Endothelial cell of umbilical vein (primary cell): ENCODE measurements around the gene PAFAH2.

Experiments used
- CTCF ChIP-seq, 2 donors: IDR thresholded peaks; 1 replicate in 1 of 2; 2 replicates in 1 of 2; pipeline ENCODE4 v1.5.1; 2011; ENCODE audit warnings: low read length in 2 of 2, mild to moderate bottlenecking in 2 of 2, moderate library complexity in 2 of 2, control low read depth in 1 of 2, inconsistent platforms in 1 of 2, low read depth in 1 of 2; ENCODE audit not compliant: insufficient read depth in 1 of 2; ENCODE audit errors: extremely low read depth in 1 of 2
- EZH2 ChIP-seq: IDR thresholded peaks from 2 replicates; pipeline ENCODE4 v1.6.1; 2012; ENCODE audit warnings: borderline replicate concordance, low read depth, mild to moderate bottlenecking, moderate library complexity, low read length, inconsistent platforms; ENCODE audit not compliant: severe bottlenecking
- FOS ChIP-seq: IDR thresholded peaks from 2 replicates; pipeline ENCODE4 v1.6.1; 2011; ENCODE audit warnings: mild to moderate bottlenecking, low read length, moderate library complexity, borderline replicate concordance; ENCODE audit not compliant: insufficient read depth
- GATA2 ChIP-seq: IDR thresholded peaks from 2 replicates; pipeline ENCODE4 v1.7.0; 2011; ENCODE audit warnings: low read depth, mild to moderate bottlenecking, moderate library complexity, mixed read lengths, low read length; ENCODE audit not compliant: insufficient read length, insufficient read depth
- JUN ChIP-seq: IDR thresholded peaks from 2 replicates; pipeline ENCODE4 v1.6.1; 2011; ENCODE audit warnings: borderline replicate concordance, low read depth; ENCODE audit not compliant: insufficient read length, insufficient read depth
- MAX ChIP-seq: IDR thresholded peaks from 2 replicates; pipeline ENCODE4 v1.6.1; 2011; ENCODE audit not compliant: insufficient read depth, insufficient read length
- MYC ChIP-seq: IDR thresholded peaks from one replicate; pipeline ENCODE4 v1.6.1; 2011; ENCODE audit warnings: mild to moderate bottlenecking, low read depth, low read length
- POLR2A ChIP-seq: IDR thresholded peaks from 2 replicates; pipeline ENCODE4 v1.6.1; 2012; ENCODE audit warnings: low read depth, mild to moderate bottlenecking, control low read depth, low read length
- POLR2AphosphoS5 ChIP-seq: IDR thresholded peaks from 2 replicates; pipeline ENCODE4 v1.6.1; 2012; ENCODE audit warnings: low read depth, mild to moderate bottlenecking, control low read depth, low read length, moderate library complexity; ENCODE audit not compliant: insufficient read depth

GRCh38 chr1:26025517-26025916 is 27.7 kb upstream of the PAFAH2 start:
- TF ChIP-seq POLR2AphosphoS5 (no peak), CTCF (IDR thresholded peaks at IDR 0.05; ENCODE audit: extremely low read depth in 1 of 2, insufficient read depth in 1 of 2, low read depth in 1 of 2, low read length in 2 of 2) (no peak), POLR2A (no peak), EZH2 (no peak), MAX (no peak), JUN (no peak), MYC (no peak), GATA2 (no peak), FOS (no peak)
